CD4-positive, alpha-beta T cell treated with Interleukin-10 for 1 hour (primary cell): Measurements from ENCODE around the gene ZNF823.
A peak's percentile ranks its signal among the peaks of the same experiment; 100 is the strongest.
"Not testable (repeated sequence)": the region's sequence is repeated elsewhere in the genome, so short reads cannot be mapped to it uniquely, and the experiment has no call there.

Experiments used
- DNase-seq: peaks from one replicate; pipeline ENCODE4 v3.0.0-alpha.2; 2020

ZNF823 gene

GRCh38 chr19:11738746-11739620 is at the start of gene ZNF823:
Gene ZNF823, minus strand, starts transcription at chr19:11738946. Its CDS starts 127 bp downstream, at chr19:11738819.
- DNase-seq, result peak; percentile 98

GRCh38 chr19:11787536-11787935 is 48.8 kb upstream of the ZNF823 start:
- DNase-seq, result no peak

- no peak for DNase-seq
Measured at GRCh38 chr19:11784356-11784755, 45.6 kb upstream of the ZNF823 start.

GRCh38 chr19:11783767-11784166 is 45.0 kb upstream of the ZNF823 start:
- no peak for DNase-seq

GRCh38 chr19:11781295-11782057 is 42.7 kb upstream of the ZNF823 start:
- DNase-seq, result no peak

GRCh38 chr19:11780431-11781020 is 41.8 kb upstream of the ZNF823 start:
- no peak for DNase-seq

GRCh38 chr19:11776669-11777068 is 37.9 kb upstream of the ZNF823 start:
- not testable (repeated sequence) for DNase-seq

GRCh38 chr19:11771520-11771919 is 32.8 kb upstream of the ZNF823 start:
- DNase-seq, result not testable (repeated sequence)

- no peak for DNase-seq
Measured at GRCh38 chr19:11769995-11770394, 31.2 kb upstream of the ZNF823 start.

- DNase-seq, result peak; percentile 22
Measured at GRCh38 chr19:11767633-11768133, 28.9 kb upstream of the ZNF823 start.

- DNase-seq, result peak; percentile 94
Measured at GRCh38 chr19:11766597-11767591, 28.1 kb upstream of the ZNF823 start, which contains the start of gene ZNF441. Gene ZNF441, plus strand, starts transcription at chr19:11767000. Its CDS starts 194 bp downstream, at chr19:11767194.

GRCh38 chr19:11763611-11764010 is 24.9 kb upstream of the ZNF823 start:
- no peak for DNase-seq

GRCh38 chr19:11763117-11763516 is 24.4 kb upstream of the ZNF823 start:
- DNase-seq, result no peak

- no peak for DNase-seq
Measured at GRCh38 chr19:11759805-11760204, 21.1 kb upstream of the ZNF823 start.

- no peak for DNase-seq
Measured at GRCh38 chr19:11756965-11757364, 18.2 kb upstream of the ZNF823 start.

- no peak for DNase-seq
Measured at GRCh38 chr19:11754663-11755062, 15.9 kb upstream of the ZNF823 start.

GRCh38 chr19:11752244-11752736 is 13.5 kb upstream of the ZNF823 start:
- no peak for DNase-seq

- DNase-seq, result no peak
Measured at GRCh38 chr19:11749751-11750150, 11.0 kb upstream of the ZNF823 start.

- DNase-seq, result no peak
Measured at GRCh38 chr19:11747277-11747676, 8.5 kb upstream of the ZNF823 start.

- no peak for DNase-seq
Measured at GRCh38 chr19:11745869-11746268, 7.1 kb upstream of the ZNF823 start.

GRCh38 chr19:11737964-11738745 is 591 bp downstream of the ZNF823 start:
- peak; percentile 32 for DNase-seq
